Activated naive CD4-positive, alpha-beta T cell treated with anti-CD3 and anti-CD28 coated beads, Interleukin-2, amount 50 U/mL, for 16 hours (primary cell): Measurements from ENCODE around the gene MAGT1.
"Not testable (repeated sequence)": the region's sequence is repeated elsewhere in the genome, so short reads cannot be mapped to it uniquely, and the experiment has no call there.

Experiments
- DNase-seq: peaks from one replicate; pipeline ENCODE4 v3.0.0-alpha.2; 2020

The MAGT1 gene

GRCh38 chrX:77894921-77895886 is at the start of gene MAGT1:
TSS of gene MAGT1 (minus strand) at chrX:77895435. CDS start at chrX:77895410, 25 bp downstream.
- DNase-seq: peak; percentile 89

GRCh38 chrX:77945031-77945430 is 49.8 kb upstream of the MAGT1 start:
- DNase-seq: not testable (repeated sequence)

- DNase-seq: no peak
Measured at GRCh38 chrX:77938083-77938680, 42.9 kb upstream of the MAGT1 start.

- no peak for DNase-seq
Measured at GRCh38 chrX:77937291-77937690, 42.1 kb upstream of the MAGT1 start.

- no peak for DNase-seq
Measured at GRCh38 chrX:77936299-77936698, 41.1 kb upstream of the MAGT1 start.

GRCh38 chrX:77935886-77936285 is 40.7 kb upstream of the MAGT1 start:
- no peak for DNase-seq

- DNase-seq: no peak
Measured at GRCh38 chrX:77930581-77930980, 35.3 kb upstream of the MAGT1 start.

- DNase-seq: no peak
Measured at GRCh38 chrX:77925764-77926163, 30.5 kb upstream of the MAGT1 start.

- no peak for DNase-seq
Measured at GRCh38 chrX:77924320-77924859, 29.2 kb upstream of the MAGT1 start.

- no peak for DNase-seq
Measured at GRCh38 chrX:77922787-77923186, 27.6 kb upstream of the MAGT1 start.

GRCh38 chrX:77919370-77919769 is 24.1 kb upstream of the MAGT1 start:
- DNase-seq: not testable (repeated sequence)

- DNase-seq: no peak
Measured at GRCh38 chrX:77918568-77918967, 23.3 kb upstream of the MAGT1 start.

- no peak for DNase-seq
Measured at GRCh38 chrX:77917294-77917933, 22.2 kb upstream of the MAGT1 start.

- peak; percentile 93 for DNase-seq
Measured at GRCh38 chrX:77910108-77910840, 15.0 kb upstream of the MAGT1 start, which contains the start of gene ATP7A. TSS of gene ATP7A (plus strand) at chrX:77910693. CDS start at chrX:77971642, 60,949 bp downstream.

- DNase-seq: no peak
Measured at GRCh38 chrX:77901506-77901905, 6.3 kb upstream of the MAGT1 start.

GRCh38 chrX:77900688-77901087 is 5.5 kb upstream of the MAGT1 start:
- no peak for DNase-seq

GRCh38 chrX:77899081-77899828 is 4.0 kb upstream of the MAGT1 start, which contains the start of gene COX7B:
TSS of gene COX7B (plus strand) at chrX:77899468. CDS start at chrX:77899554, 86 bp downstream.
- DNase-seq: peak; percentile 51

- no peak for DNase-seq
Measured at GRCh38 chrX:77893713-77894112, 1.5 kb downstream of the MAGT1 start.

GRCh38 chrX:77892887-77893286 is 2.3 kb downstream of the MAGT1 start:
- DNase-seq: no peak

GRCh38 chrX:77881418-77881817 is 13.8 kb downstream of the MAGT1 start:
- DNase-seq: not testable (repeated sequence)

GRCh38 chrX:77875372-77875771 is 19.9 kb downstream of the MAGT1 start:
- no peak for DNase-seq

GRCh38 chrX:77831544-77831943 is 63.7 kb downstream of the MAGT1 start:
- DNase-seq: not testable (repeated sequence)
